T-helper 1 cell treated with Interleukin-12 subunit alpha and Interleukin-12 subunit beta and Interleukin-4 antibody, amounts not matched to agents 30 μg/mL and 1 μg/mL, for 36 hours (primary cell): ENCODE data around the gene VARS2.

Experiments used
- H3K27ac Mint-ChIP-seq: one replicate; pipeline ENCODE4 v1.8.0; 2021; ENCODE audit warnings: mild to moderate bottlenecking, mixed read lengths
- H3K27me3 Mint-ChIP-seq: one replicate; pipeline ENCODE4 v1.8.0; 2021; ENCODE audit warnings: low read depth, mixed read lengths
- H3K36me3 Mint-ChIP-seq: one replicate; pipeline ENCODE4 v1.8.0; 2021; ENCODE audit warnings: low read depth, mixed read lengths
- H3K4me1 Mint-ChIP-seq: one replicate; pipeline ENCODE4 v1.8.0; 2021; ENCODE audit warnings: low read depth, mixed read lengths
- H3K4me3 Mint-ChIP-seq: one replicate; pipeline ENCODE4 v1.8.0; 2021; ENCODE audit warnings: mild to moderate bottlenecking, moderate library complexity, mixed read lengths
- H3K9me3 Mint-ChIP-seq: one replicate; pipeline ENCODE4 v1.8.0; 2021; ENCODE audit warnings: mixed read lengths

The VARS2 gene

DNA sequence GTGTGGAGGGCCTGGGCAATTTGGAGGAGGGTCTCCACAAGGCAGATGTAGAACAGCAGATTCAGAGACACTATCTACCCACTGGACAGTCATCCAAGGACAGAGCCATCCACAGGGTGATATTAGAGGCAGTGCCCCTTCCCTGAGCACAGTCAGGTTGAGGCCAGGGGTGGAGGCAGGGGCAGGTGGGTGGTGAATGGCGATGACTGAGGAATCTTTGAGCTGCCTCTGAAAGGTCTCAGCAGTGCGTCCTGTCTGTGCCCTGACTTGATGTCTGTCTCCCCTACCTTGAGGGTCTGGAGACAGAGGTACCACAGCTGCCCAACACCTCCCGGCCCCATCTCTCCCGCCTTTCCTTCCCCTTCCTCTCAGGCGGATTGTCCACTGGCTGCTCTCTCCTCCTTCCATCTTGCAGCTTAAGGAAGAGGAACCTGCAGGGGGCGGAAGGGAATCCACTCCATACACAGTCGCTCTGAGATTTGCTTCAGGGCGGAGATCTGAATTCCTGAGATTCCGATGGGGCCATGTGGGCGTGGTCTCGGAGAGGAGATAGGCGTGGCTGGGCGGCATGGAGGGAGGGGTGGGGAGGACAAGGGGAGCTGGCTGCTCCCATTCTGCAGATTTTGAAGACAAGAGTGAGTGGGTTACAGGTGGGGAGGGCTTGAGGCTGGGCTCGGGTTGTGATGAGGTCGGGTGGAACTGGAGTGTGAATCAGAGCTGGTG lies 28.5 kb downstream of the VARS2 start:
- Mint-ChIP-seq H3K27me3 (peaks cover 71% of the 10 kb centered on the region), H3K36me3 (no peaks in the 10 kb centered on the region)

DNA sequence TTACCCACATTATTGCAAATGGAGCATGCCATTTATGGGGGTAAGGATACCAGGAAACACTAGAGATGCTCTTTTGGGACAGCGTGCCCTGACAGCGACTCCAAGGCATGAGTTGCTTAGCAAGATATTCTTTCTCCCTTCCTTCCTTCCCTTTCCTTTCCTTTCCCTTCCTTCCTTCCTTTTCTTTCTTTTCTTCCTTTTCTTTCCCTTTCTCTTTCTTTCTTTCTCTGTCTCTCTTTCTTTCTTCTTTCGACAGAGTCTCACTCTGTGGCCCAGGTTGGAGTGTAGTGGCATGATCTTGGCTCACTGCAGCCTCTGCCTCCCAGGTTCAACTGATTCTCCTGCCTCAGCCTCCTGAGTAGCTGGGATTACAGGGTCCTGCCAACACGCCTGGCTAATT lies 30.0 kb downstream of the VARS2 start:
- Mint-ChIP-seq H3K27me3 (peaks cover 80% of the 10 kb centered on the region), H3K9me3 (no peaks in the 10 kb centered on the region), H3K36me3 (no peaks in the 10 kb centered on the region), H3K4me1 (no peaks in the 10 kb centered on the region), H3K27ac (no peak overlapping the region), H3K4me3 (no peak overlapping the region)

More for the DNA sequence above, 28.5 kb downstream of the VARS2 start:
- no peak overlapping the region for H3K27ac Mint-ChIP-seq
- no peaks in the 10 kb centered on the region for H3K4me1 Mint-ChIP-seq
- no peak overlapping the region for H3K4me3 Mint-ChIP-seq
- no peaks in the 10 kb centered on the region for H3K9me3 Mint-ChIP-seq

DNA sequence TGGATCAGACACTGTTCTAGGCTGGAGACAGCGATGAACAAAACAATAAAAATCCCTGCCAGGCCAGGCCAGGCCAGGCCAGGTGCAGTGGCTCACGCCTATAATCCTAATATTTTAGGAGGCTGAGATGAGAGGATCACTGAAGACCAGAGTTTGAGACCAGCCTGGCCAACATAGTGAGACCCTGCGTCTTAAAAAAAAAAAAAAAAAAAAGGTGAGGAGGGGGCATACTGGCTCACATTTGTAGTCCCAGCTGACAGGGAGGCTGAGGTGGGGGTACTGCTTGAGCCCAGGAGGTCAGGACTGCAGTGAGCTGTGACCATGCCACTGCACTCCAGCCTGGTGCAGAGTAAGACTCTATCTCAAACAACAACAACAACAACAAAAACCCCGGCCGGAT lies 31.2 kb downstream of the VARS2 start:
- no peak overlapping the region for H3K27ac Mint-ChIP-seq
- no peaks in the 10 kb centered on the region for H3K36me3 Mint-ChIP-seq
- no peaks in the 10 kb centered on the region for H3K9me3 Mint-ChIP-seq
- H3K27me3 Mint-ChIP-seq: peaks cover 86% of the 10 kb centered on the region
- H3K4me3 Mint-ChIP-seq: no peak overlapping the region
- no peaks in the 10 kb centered on the region for H3K4me1 Mint-ChIP-seq

DNA sequence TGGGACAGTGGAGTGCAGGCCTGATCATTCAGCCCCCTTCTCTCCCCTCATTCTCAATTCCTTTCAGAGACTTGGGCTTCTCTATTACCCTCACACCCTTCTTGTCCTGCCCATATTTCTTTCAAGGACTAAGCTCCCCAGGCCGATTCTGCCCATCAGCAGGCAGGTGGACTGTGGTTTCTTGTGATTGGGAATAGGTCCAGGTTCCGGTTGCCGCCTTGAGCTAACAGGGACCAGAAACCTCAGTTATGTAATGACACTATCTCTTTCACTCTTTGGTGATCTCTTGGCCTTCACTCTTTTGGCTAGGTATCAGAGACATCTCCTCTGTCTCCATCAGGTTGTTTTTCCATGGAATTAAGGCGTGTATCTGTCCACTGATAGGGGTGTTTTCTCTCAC lies 33.2 kb downstream of the VARS2 start:
- no peaks in the 10 kb centered on the region for H3K9me3 Mint-ChIP-seq
- H3K27me3 Mint-ChIP-seq: peaks cover 89% of the 10 kb centered on the region
- H3K36me3 Mint-ChIP-seq: no peaks in the 10 kb centered on the region
- no peak overlapping the region for H3K27ac Mint-ChIP-seq
- no peak overlapping the region for H3K4me3 Mint-ChIP-seq
- peaks cover 3% of the 10 kb centered on the region for H3K4me1 Mint-ChIP-seq

DNA sequence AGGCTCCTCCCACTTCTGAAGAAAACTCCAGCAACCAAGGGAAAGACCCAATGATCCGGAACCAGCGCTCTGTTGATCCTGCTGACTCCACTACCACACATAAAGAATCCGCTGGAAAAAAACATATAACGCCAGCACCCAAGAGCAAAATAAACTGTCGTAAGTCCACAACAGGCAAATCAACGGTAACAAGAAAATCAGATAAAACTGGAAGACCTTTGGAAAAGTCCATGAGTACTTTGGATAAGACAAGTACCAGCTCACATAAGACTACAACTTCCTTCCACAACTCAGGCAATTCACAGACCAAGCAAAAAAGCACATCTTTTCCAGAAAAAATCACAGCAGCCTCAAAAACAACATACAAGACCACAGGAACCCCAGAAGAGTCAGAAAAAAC lies 34.8 kb downstream of the VARS2 start:
- Mint-ChIP-seq H3K4me1 (peaks cover 3% of the 10 kb centered on the region), H3K27me3 (peaks cover 88% of the 10 kb centered on the region), H3K36me3 (no peaks in the 10 kb centered on the region), H3K27ac (no peak overlapping the region), H3K9me3 (no peaks in the 10 kb centered on the region), H3K4me3 (no peak overlapping the region)

DNA sequence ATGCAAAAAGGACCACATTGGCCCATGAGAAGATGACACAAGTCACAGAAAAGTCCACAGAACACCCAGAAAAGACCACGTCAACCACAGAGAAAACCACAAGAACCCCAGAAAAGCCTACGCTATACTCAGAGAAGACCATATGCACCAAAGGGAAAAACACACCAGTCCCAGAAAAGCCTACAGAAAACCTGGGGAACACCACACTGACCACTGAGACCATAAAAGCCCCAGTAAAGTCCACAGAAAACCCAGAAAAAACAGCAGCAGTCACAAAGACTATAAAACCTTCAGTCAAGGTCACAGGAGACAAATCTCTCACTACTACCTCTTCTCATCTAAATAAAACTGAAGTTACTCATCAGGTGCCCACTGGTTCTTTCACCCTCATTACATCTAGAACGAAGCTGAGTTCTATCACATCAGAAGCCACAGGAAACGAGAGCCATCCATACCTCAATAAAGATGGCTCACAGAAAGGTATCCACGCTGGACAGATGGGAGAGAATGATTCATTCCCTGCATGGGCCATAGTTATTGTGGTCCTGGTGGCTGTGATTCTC lies 38.0 kb downstream of the VARS2 start:
- H3K4me3 Mint-ChIP-seq: no peak overlapping the region
- peaks cover 8% of the 10 kb centered on the region for H3K4me1 Mint-ChIP-seq
- H3K36me3 Mint-ChIP-seq: no peaks in the 10 kb centered on the region
- H3K9me3 Mint-ChIP-seq: no peaks in the 10 kb centered on the region
- peaks cover 92% of the 10 kb centered on the region for H3K27me3 Mint-ChIP-seq
- H3K27ac Mint-ChIP-seq: no peak overlapping the region

- Mint-ChIP-seq H3K27ac (no peak overlapping the region), H3K36me3 (no peaks in the 10 kb centered on the region), H3K4me1 (peaks cover 8% of the 10 kb centered on the region), H3K4me3 (peak overlapping the region; percentile 57), H3K9me3 (no peaks in the 10 kb centered on the region), H3K27me3 (peaks cover 86% of the 10 kb centered on the region)
These were observed 40.8 kb downstream of the VARS2 start for GRCh38 chr6:30954631-30955366.

- Mint-ChIP-seq H3K27ac (no peak overlapping the region), H3K36me3 (no peaks in the 10 kb centered on the region), H3K4me1 (peaks cover 8% of the 10 kb centered on the region), H3K27me3 (peaks cover 81% of the 10 kb centered on the region), H3K9me3 (no peaks in the 10 kb centered on the region), H3K4me3 (peak overlapping the region; percentile 64)
These were observed 41.5 kb downstream of the VARS2 start for GRCh38 chr6:30955367-30956042.

- Mint-ChIP-seq H3K4me1 (peaks cover 8% of the 10 kb centered on the region), H3K9me3 (no peaks in the 10 kb centered on the region), H3K27ac (no peak overlapping the region), H3K36me3 (no peaks in the 10 kb centered on the region), H3K27me3 (peaks cover 67% of the 10 kb centered on the region), H3K4me3 (no peak overlapping the region)
These were observed 43.7 kb downstream of the VARS2 start for GRCh38 chr6:30957716-30958115.

GRCh38 chr6:30960907-30961673 lies 47.1 kb downstream of the VARS2 start:
- no peaks in the 10 kb centered on the region for H3K9me3 Mint-ChIP-seq
- no peaks in the 10 kb centered on the region for H3K36me3 Mint-ChIP-seq
- peaks cover 58% of the 10 kb centered on the region for H3K27me3 Mint-ChIP-seq
- H3K4me1 Mint-ChIP-seq: peaks cover 18% of the 10 kb centered on the region
- H3K27ac Mint-ChIP-seq: no peak overlapping the region
- no peak overlapping the region for H3K4me3 Mint-ChIP-seq

- H3K36me3 Mint-ChIP-seq: no peaks in the 10 kb centered on the region
- peaks cover 17% of the 10 kb centered on the region for H3K4me1 Mint-ChIP-seq
- no peak overlapping the region for H3K4me3 Mint-ChIP-seq
- H3K27ac Mint-ChIP-seq: no peak overlapping the region
- H3K9me3 Mint-ChIP-seq: no peaks in the 10 kb centered on the region
- peaks cover 47% of the 10 kb centered on the region for H3K27me3 Mint-ChIP-seq
These were observed 48.7 kb downstream of the VARS2 start for GRCh38 chr6:30962716-30963115.

DNA sequence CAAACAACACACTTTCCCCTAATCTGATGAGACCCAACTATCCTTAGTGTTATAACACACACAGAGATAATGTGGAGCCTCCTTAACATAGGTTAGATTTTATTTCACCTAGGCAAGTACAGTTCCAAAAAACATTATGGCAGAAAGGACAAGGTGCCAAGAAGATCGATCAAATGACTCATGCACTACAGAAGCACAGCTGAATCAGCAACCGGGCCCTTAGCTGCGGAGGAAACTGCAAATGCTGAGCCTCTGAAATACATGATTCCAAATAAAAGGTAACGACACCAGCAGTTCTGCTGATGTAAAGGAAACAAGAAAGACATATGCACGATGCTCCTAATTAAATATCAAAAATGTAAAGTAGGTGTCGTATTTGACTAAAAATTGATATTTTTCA lies 49.6 kb downstream of the VARS2 start:
- no peaks in the 10 kb centered on the region for H3K36me3 Mint-ChIP-seq
- H3K4me1 Mint-ChIP-seq: peaks cover 17% of the 10 kb centered on the region
- no peak overlapping the region for H3K4me3 Mint-ChIP-seq
- H3K9me3 Mint-ChIP-seq: no peaks in the 10 kb centered on the region
- H3K27me3 Mint-ChIP-seq: peaks cover 39% of the 10 kb centered on the region
- no peak overlapping the region for H3K27ac Mint-ChIP-seq

DNA sequence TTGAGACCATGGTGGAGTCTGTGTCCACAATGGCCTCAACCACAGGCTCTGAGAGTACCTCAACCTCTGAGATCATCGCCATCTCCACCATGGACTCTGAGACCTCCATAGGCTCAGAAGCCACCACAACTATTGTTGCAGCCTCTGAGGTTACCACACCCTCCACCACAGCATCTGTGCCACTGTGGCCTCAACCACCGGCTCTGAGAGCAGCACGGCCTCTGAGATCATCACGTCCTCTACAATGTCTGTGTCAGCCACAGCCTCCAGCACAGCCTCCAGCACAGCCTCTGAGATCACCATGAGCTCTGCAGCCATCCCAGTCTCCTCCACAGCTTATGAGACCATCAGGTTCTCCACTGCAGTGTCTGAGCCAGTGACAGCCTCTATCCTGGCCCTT lies 50.0 kb downstream of the VARS2 start:
- H3K27me3 Mint-ChIP-seq: peaks cover 37% of the 10 kb centered on the region
- H3K9me3 Mint-ChIP-seq: no peaks in the 10 kb centered on the region
- peaks cover 17% of the 10 kb centered on the region for H3K4me1 Mint-ChIP-seq
- H3K36me3 Mint-ChIP-seq: no peaks in the 10 kb centered on the region
- H3K27ac Mint-ChIP-seq: no peak overlapping the region
- H3K4me3 Mint-ChIP-seq: no peak overlapping the region

DNA sequence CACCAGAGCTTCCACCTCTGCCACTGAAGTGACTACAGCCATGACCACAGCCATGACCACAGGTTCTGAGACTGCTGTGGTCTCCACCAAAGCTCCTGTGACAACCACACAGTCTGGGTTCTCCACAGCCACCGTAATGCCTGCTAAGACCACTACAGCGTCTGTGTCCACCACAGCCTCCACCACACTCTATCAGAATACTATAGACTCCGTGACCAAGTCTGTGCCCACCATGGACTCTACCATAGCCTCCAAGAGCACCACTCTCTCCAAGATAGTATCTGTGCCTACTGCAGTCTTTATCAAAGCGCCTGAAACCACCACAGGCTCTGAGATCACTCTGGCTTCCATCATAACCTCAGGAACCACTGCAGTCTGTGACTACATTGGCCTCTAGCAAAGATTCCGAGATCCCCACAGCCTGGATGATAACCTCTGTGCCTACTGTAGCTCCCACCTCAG lies 51.1 kb downstream of the VARS2 start:
- Mint-ChIP-seq H3K27me3 (peaks cover 32% of the 10 kb centered on the region), H3K36me3 (no peaks in the 10 kb centered on the region), H3K4me3 (no peak overlapping the region), H3K4me1 (peaks cover 19% of the 10 kb centered on the region), H3K9me3 (no peaks in the 10 kb centered on the region), H3K27ac (no peak overlapping the region)
